KMS-11 (cell line): ENCODE data around the gene CXCR6.

ENCODE experiments used
- H2AFZ ChIP-seq: fragments of 200-600 bp; sonication (generic); 2 replicates; pipeline ENCODE4 v1.6.1; 2016; ENCODE audit warnings: antibody characterized with exemption, mixed run types, low read depth
- H3K27ac ChIP-seq: fragments of 200-600 bp; sonication (generic); 2 replicates; pipeline ENCODE4 v1.6.1; 2016; ENCODE audit warnings: mild to moderate bottlenecking, mixed run types
- H3K27me3 ChIP-seq: fragments of 200-600 bp; sonication (generic); 2 replicates; pipeline ENCODE4 v1.6.1; 2017; ENCODE audit warnings: mild to moderate bottlenecking, low read depth, mixed run types, moderate library complexity; ENCODE audit not compliant: insufficient read depth
- H3K36me3 ChIP-seq: fragments of 200-600 bp; sonication (generic); 2 replicates; pipeline ENCODE4 v1.6.1; 2017; ENCODE audit warnings: mild to moderate bottlenecking, mixed run types; ENCODE audit not compliant: insufficient read depth
- H3K4me1 ChIP-seq: fragments of 200-600 bp; sonication (generic); 2 replicates; pipeline ENCODE4 v1.6.1; 2016; ENCODE audit warnings: mild to moderate bottlenecking, low read depth, mixed run types; ENCODE audit not compliant: poor library complexity, severe bottlenecking
- H3K4me2 ChIP-seq: fragments of 200-600 bp; sonication (generic); 2 replicates; pipeline ENCODE4 v1.7.0; 2016; ENCODE audit warnings: mild to moderate bottlenecking, mixed run types
- H3K4me3 ChIP-seq: fragments of 200-600 bp; sonication (generic); IDR thresholded peaks from 2 replicates; pipeline ENCODE4 v1.6.1; 2017; ENCODE audit warnings: low read depth, low read length, mixed read lengths; ENCODE audit not compliant: insufficient read depth
- H3K79me2 ChIP-seq: fragments of 200-600 bp; sonication (generic); 2 replicates; pipeline ENCODE4 v1.6.1; 2016; ENCODE audit warnings: low read depth, mixed run types; ENCODE audit not compliant: insufficient read depth
- H3K9ac ChIP-seq: fragments of 200-600 bp; sonication (generic); 2 replicates; pipeline ENCODE4 v1.6.1; 2016; ENCODE audit warnings: mild to moderate bottlenecking, mixed run types
- H4K20me1 ChIP-seq: fragments of 200-600 bp; sonication (generic); 2 replicates; pipeline ENCODE4 v1.6.1; 2016; ENCODE audit warnings: mild to moderate bottlenecking, mixed run types; ENCODE audit not compliant: insufficient read depth
- CTCF ChIP-seq: fragments of 200-600 bp; sonication (generic); conservative IDR thresholded peaks from 2 replicates; pipeline ENCODE4 v1.6.1; 2017; ENCODE audit warnings: low read depth, mild to moderate bottlenecking, antibody characterized with exemption, low read length, moderate library complexity, mixed read lengths

CXCR6 gene

GRCh38 chr3:45943207-45943846, at the start of gene CXCR6:
Gene CXCR6, plus strand, starts transcription at chr3:45943464. Its CDS starts 3,018 bp downstream, at chr3:45946482.
- TF ChIP-seq CTCF = no peak
- Histone ChIP-seq H4K20me1 (no peaks in the 10 kb centered on the region), H3K27me3 (no peaks in the 10 kb centered on the region), H3K4me2 (no peak within 1 kb of the TSS), H3K27ac (no peak within 1 kb of the TSS), H3K9ac (no peak within 1 kb of the TSS), H2AFZ (no peak within 1 kb of the TSS), H3K36me3 (no peaks in the 10 kb centered on the region), H3K4me1 (peaks cover 13% of the 10 kb centered on the region), H3K4me3 (no peak within 1 kb of the TSS), H3K79me2 (no peaks in the 10 kb centered on the region)

GRCh38 chr3:45894015-45894414, 49.2 kb upstream of the CXCR6 start:
- Histone ChIP-seq H3K27me3 (no peaks in the 10 kb centered on the region), H3K4me2 (no peak overlapping the region), H3K4me3 (no peak overlapping the region), H3K36me3 (no peaks in the 10 kb centered on the region), H3K4me1 (no peaks in the 10 kb centered on the region), H4K20me1 (no peaks in the 10 kb centered on the region), H3K9ac (no peak overlapping the region), H3K79me2 (no peaks in the 10 kb centered on the region), H3K27ac (no peak overlapping the region), H2AFZ (no peak overlapping the region)
- no peak for TF ChIP-seq CTCF

GRCh38 chr3:45895686-45896468, 47.4 kb upstream of the CXCR6 start:
- H3K79me2 ChIP-seq = no peaks in the 10 kb centered on the region
- no peak overlapping the region for H2AFZ ChIP-seq
- no peaks in the 10 kb centered on the region for H3K27me3 ChIP-seq
- H3K4me2 ChIP-seq = no peak overlapping the region
- H3K27ac ChIP-seq = no peak overlapping the region
- H4K20me1 ChIP-seq = no peaks in the 10 kb centered on the region
- no peaks in the 10 kb centered on the region for H3K36me3 ChIP-seq
- H3K4me3 ChIP-seq = no peak overlapping the region
- no peaks in the 10 kb centered on the region for H3K4me1 ChIP-seq
- TF ChIP-seq CTCF = no peak
- no peak overlapping the region for H3K9ac ChIP-seq

- Histone ChIP-seq H3K4me2 (no peak overlapping the region), H3K79me2 (no peaks in the 10 kb centered on the region), H3K36me3 (no peaks in the 10 kb centered on the region), H3K9ac (no peak overlapping the region), H3K27ac (no peak overlapping the region), H4K20me1 (no peaks in the 10 kb centered on the region), H3K27me3 (no peaks in the 10 kb centered on the region), H3K4me1 (no peaks in the 10 kb centered on the region), H3K4me3 (no peak overlapping the region), H2AFZ (no peak overlapping the region)
- no peak for TF ChIP-seq CTCF
These were observed 46.3 kb upstream of the CXCR6 start for GRCh38 chr3:45896956-45897355.
